Astrocyte (in vitro differentiated cells and primary cell): ENCODE measurements around the gene SIK3. TPM values are rescaled to one million over a fixed set of nuclear protein-coding genes. Genes with fewer than 3 reads are reported as not detected.

ENCODE experiments used
- DNase-seq: peaks from one replicate; pipeline ENCODE4 v3.0.0-alpha.2; 2010; ENCODE audit warnings: low read depth
- FAIRE-seq: peaks from 2 replicates; lab custom pipeline; 2011; peaks lifted over from hg19 to GRCh38; lab: Jason Lieb, UNC
- H2AFZ ChIP-seq: 2 replicates; pipeline ENCODE4 v1.6.0; 2012; ENCODE audit warnings: low read depth, low read length, inconsistent platforms
- H3K27ac ChIP-seq: 2 replicates; pipeline ENCODE4 v1.5.1; 2011; ENCODE audit warnings: low read depth, low read length, inconsistent platforms
- H3K27me3 ChIP-seq: 2 replicates; pipeline ENCODE4 v1.6.0; 2011; ENCODE audit warnings: low read length, inconsistent platforms; ENCODE audit not compliant: insufficient read depth
- H3K36me3 ChIP-seq: 2 replicates; pipeline ENCODE4 v1.5.1; 2011; ENCODE audit warnings: low read length, inconsistent platforms; ENCODE audit not compliant: insufficient read depth
- H3K4me1 ChIP-seq: 2 replicates; pipeline ENCODE4 v1.5.1; 2011; ENCODE audit warnings: low read length, inconsistent platforms; ENCODE audit not compliant: insufficient read depth
- H3K4me2 ChIP-seq: 2 replicates; pipeline ENCODE4 v1.6.0; 2012; ENCODE audit warnings: low read length, inconsistent platforms
- H3K4me3 ChIP-seq: 2 replicates; pipeline ENCODE4 v1.5.1; 2011; ENCODE audit warnings: low read depth, mild to moderate bottlenecking, low read length, inconsistent platforms; ENCODE audit not compliant: insufficient read depth
- H3K79me2 ChIP-seq: 2 replicates; pipeline ENCODE4 v1.6.0; 2012; ENCODE audit warnings: mild to moderate bottlenecking, low read length, inconsistent platforms; ENCODE audit not compliant: insufficient read depth
- H3K9ac ChIP-seq: 2 replicates; pipeline ENCODE4 v1.6.0; 2012; ENCODE audit warnings: mild to moderate bottlenecking, low read length, inconsistent platforms
- H3K9me3 ChIP-seq: 2 replicates; pipeline ENCODE4 v1.5.1; 2012; ENCODE audit warnings: low read depth, mild to moderate bottlenecking, low read length, inconsistent platforms; ENCODE audit not compliant: insufficient read depth
- H4K20me1 ChIP-seq: 2 replicates; pipeline ENCODE4 v1.6.0; 2012; ENCODE audit warnings: low read length, inconsistent platforms; ENCODE audit not compliant: insufficient read depth
- H3K27ac Mint-ChIP-seq: one replicate; pipeline ENCODE4 v1.8.0; 2021; ENCODE audit warnings: mild to moderate bottlenecking, mixed read lengths; ENCODE audit not compliant: unreplicated experiment
- H3K27me3 Mint-ChIP-seq: one replicate; pipeline ENCODE4 v1.8.0; 2021; ENCODE audit warnings: low read depth, mixed read lengths; ENCODE audit not compliant: unreplicated experiment
- H3K36me3 Mint-ChIP-seq: one replicate; pipeline ENCODE4 v1.8.0; 2021; ENCODE audit warnings: low read depth, mixed read lengths; ENCODE audit not compliant: unreplicated experiment
- H3K4me1 Mint-ChIP-seq: one replicate; pipeline ENCODE4 v1.8.0; 2021; ENCODE audit warnings: low read depth, mixed read lengths; ENCODE audit not compliant: unreplicated experiment
- H3K4me3 Mint-ChIP-seq: one replicate; pipeline ENCODE4 v1.8.0; 2021; ENCODE audit warnings: mild to moderate bottlenecking, moderate library complexity, mixed read lengths; ENCODE audit not compliant: unreplicated experiment
- H3K9me3 Mint-ChIP-seq: one replicate; pipeline ENCODE4 v1.8.0; 2021; ENCODE audit warnings: mild to moderate bottlenecking, mixed read lengths; ENCODE audit not compliant: unreplicated experiment
- CTCF ChIP-seq: IDR thresholded peaks from 2 replicates; pipeline ENCODE4 v1.5.1; 2011; ENCODE audit warnings: low read depth, mild to moderate bottlenecking, inconsistent platforms, low read length, moderate library complexity; ENCODE audit not compliant: insufficient read depth
- EZH2 ChIP-seq: IDR thresholded peaks from 2 replicates; pipeline ENCODE4 v1.6.1; 2012; ENCODE audit warnings: mild to moderate bottlenecking, low read length, inconsistent platforms; ENCODE audit not compliant: insufficient read depth
- total RNA-seq: library from RNA; stranded (reverse); gene quantifications from 2 replicates; pipeline ENCODE4 v1.2.1, GENCODE V29; 2021

The SIK3 gene
- total RNA-seq, 1 donor from 2014 or later, result 34.4 TPM

GRCh38 chr11:116843661-116844060 is 254.6 kb downstream of the SIK3 start:
- H3K27me3 Mint-ChIP-seq, result no peaks in the 10 kb centered on the region
- H3K36me3 ChIP-seq, result peaks cover 10% of the 10 kb centered on the region
- FAIRE-seq (no peak), DNase-seq (no peak)
- no peak overlapping the region for H3K4me2 ChIP-seq
- no peaks in the 10 kb centered on the region for H3K9me3 Mint-ChIP-seq
- no peak overlapping the region for H3K4me3 Mint-ChIP-seq
- no peak overlapping the region for H3K27ac ChIP-seq
- H3K36me3 Mint-ChIP-seq, result peaks cover 22% of the 10 kb centered on the region
- no peaks in the 10 kb centered on the region for H4K20me1 ChIP-seq
- no peak overlapping the region for H3K4me3 ChIP-seq
- H2AFZ ChIP-seq, result no peak overlapping the region
- no peaks in the 10 kb centered on the region for H3K4me1 ChIP-seq
- H3K27me3 ChIP-seq, result no peaks in the 10 kb centered on the region
- TF ChIP-seq EZH2 (no peak), CTCF (no peak)
- peaks cover 2% of the 10 kb centered on the region for H3K4me1 Mint-ChIP-seq
- H3K9ac ChIP-seq, result no peak overlapping the region
- H3K9me3 ChIP-seq, result no peaks in the 10 kb centered on the region
- no peak overlapping the region for H3K27ac Mint-ChIP-seq
- H3K79me2 ChIP-seq, result no peaks in the 10 kb centered on the region

GRCh38 chr11:116842909-116843308 is 255.3 kb downstream of the SIK3 start:
- Mint-ChIP-seq H3K4me3 (no peak overlapping the region), H3K9me3 (no peaks in the 10 kb centered on the region), H3K36me3 (peaks cover 18% of the 10 kb centered on the region), H3K4me1 (peaks cover 6% of the 10 kb centered on the region), H3K27me3 (peaks cover 3% of the 10 kb centered on the region), H3K27ac (no peak overlapping the region)
- Histone ChIP-seq H3K79me2 (no peaks in the 10 kb centered on the region), H3K27ac (no peak overlapping the region), H3K4me3 (no peak overlapping the region), H3K4me2 (no peak overlapping the region), H2AFZ (no peak overlapping the region), H3K4me1 (no peaks in the 10 kb centered on the region), H4K20me1 (no peaks in the 10 kb centered on the region), H3K27me3 (no peaks in the 10 kb centered on the region), H3K9ac (no peak overlapping the region), H3K36me3 (peaks cover 10% of the 10 kb centered on the region), H3K9me3 (no peaks in the 10 kb centered on the region)
- no peak for DNase-seq
- TF ChIP-seq EZH2 (no peak), CTCF (no peak)
- FAIRE-seq, result no peak

- Mint-ChIP-seq H3K27me3 (peaks cover 3% of the 10 kb centered on the region), H3K4me1 (peaks cover 12% of the 10 kb centered on the region), H3K27ac (no peak overlapping the region)
These were observed 256.1 kb downstream of the SIK3 start for GRCh38 chr11:116842117-116842516.

More at GRCh38 chr11:116842117-116842516, 256.1 kb downstream of the SIK3 start:
- no peak overlapping the region for H2AFZ ChIP-seq
- no peaks in the 10 kb centered on the region for H3K27me3 ChIP-seq
- no peak for DNase-seq
- H3K36me3 ChIP-seq, result peaks cover 10% of the 10 kb centered on the region
- H3K9ac ChIP-seq, result no peak overlapping the region
- H3K79me2 ChIP-seq, result no peaks in the 10 kb centered on the region
- Mint-ChIP-seq H3K36me3 (peaks cover 15% of the 10 kb centered on the region), H3K9me3 (no peaks in the 10 kb centered on the region), H3K4me3 (no peak overlapping the region)
- no peaks in the 10 kb centered on the region for H3K4me1 ChIP-seq
- H3K4me2 ChIP-seq, result no peak overlapping the region
- H4K20me1 ChIP-seq, result no peaks in the 10 kb centered on the region
- no peak overlapping the region for H3K4me3 ChIP-seq
- no peak for FAIRE-seq
- TF ChIP-seq CTCF, result no peak
- no peak for TF ChIP-seq EZH2
- no peaks in the 10 kb centered on the region for H3K9me3 ChIP-seq
- H3K27ac ChIP-seq, result no peak overlapping the region
